PC-9 (cell line): Measurements from ENCODE around the gene CFAP92. TPM values are rescaled to one million over a fixed set of nuclear protein-coding genes. Genes with fewer than 3 reads are reported as not detected.

ENCODE experiments used
- BruUV-seq: library from RNA; stranded (reverse); fragments of 400-500 nt; replicated peaks from 2 replicates; lab custom pipeline; 2021; lab: Mats Ljungman, UMichigan
- CTCF ChIA-PET: fragments of 300-600 bp; sonication (Branson Sonifier 250); formaldehyde crosslinking; loops from one replicate; lab custom pipeline; 2022; ENCODE audit warnings: antibody characterized with exemption; lab: Charles Lee
- POLR2A ChIA-PET: fragments of 300-600 bp; sonication (Branson Sonifier 250); formaldehyde crosslinking; loops from one replicate; lab custom pipeline; 2022; ENCODE audit warnings: antibody characterized with exemption; ENCODE audit not compliant: unreplicated experiment; lab: Charles Lee
- DNase-seq, 2 experiments: peaks; one replicate each; pipeline versions ENCODE4 v3.0.0 to v3.0.0-alpha.2; 2015 to 2022; ENCODE audit warnings: mixed read lengths in 1 of 2
- H2AFZ ChIP-seq: fragments of 200-600 bp; sonication (generic); 2 replicates; pipeline ENCODE4 v1.8.1; 2017; ENCODE audit warnings: antibody characterized with exemption
- H3F3A ChIP-seq: fragments of 200-600 bp; sonication (generic); 2 replicates; pipeline ENCODE4 v1.8.1; 2017; ENCODE audit warnings: antibody characterized with exemption, mild to moderate bottlenecking, low read depth; ENCODE audit not compliant: insufficient read depth
- H3K27ac ChIP-seq: fragments of 200-600 bp; sonication (generic); 2 replicates; pipeline ENCODE4 v1.6.1; 2016; ENCODE audit warnings: mixed run types
- H3K27me3 ChIP-seq: fragments of 200-600 bp; sonication (generic); 2 replicates; pipeline ENCODE4 v1.6.1; 2016; ENCODE audit warnings: low read depth, mixed run types; ENCODE audit not compliant: insufficient read depth
- H3K36me3 ChIP-seq: fragments of 200-600 bp; sonication (generic); 2 replicates; pipeline ENCODE4 v1.6.1; 2016; ENCODE audit warnings: low read depth, mixed run types
- H3K4me1 ChIP-seq: fragments of 200-600 bp; sonication (generic); replicated peaks from 2 replicates; pipeline ENCODE4 v1.6.1; 2016; ENCODE audit warnings: mixed run types; ENCODE audit not compliant: insufficient read depth
- H3K4me2 ChIP-seq: fragments of 200-600 bp; sonication (generic); 2 replicates; pipeline ENCODE4 v1.6.1; 2017; ENCODE audit warnings: mixed run types
- H3K4me3 ChIP-seq: fragments of 200-600 bp; sonication (generic); 2 replicates; pipeline ENCODE4 v1.6.1; 2016; ENCODE audit warnings: mixed run types
- H3K79me2 ChIP-seq: fragments of 200-600 bp; sonication (generic); 2 replicates; pipeline ENCODE4 v1.6.1; 2017; ENCODE audit warnings: low read depth, mixed run types
- H3K9me2 ChIP-seq: fragments of 200-600 bp; sonication (generic); 2 replicates; pipeline ENCODE4 v1.8.1; 2017; ENCODE audit warnings: mild to moderate bottlenecking; ENCODE audit not compliant: insufficient read depth
- H3K9me3 ChIP-seq: fragments of 200-600 bp; sonication (generic); 2 replicates; pipeline ENCODE4 v1.8.1; 2016; ENCODE audit warnings: low read depth; ENCODE audit not compliant: insufficient read depth
- H4K20me1 ChIP-seq: fragments of 200-600 bp; sonication (generic); 2 replicates; pipeline ENCODE4 v1.8.1; 2017; ENCODE audit not compliant: insufficient read depth
- EZH2 ChIP-seq: fragments of 200-600 bp; sonication (generic); IDR thresholded peaks from 2 replicates; pipeline ENCODE4 v1.8.0; 2017; ENCODE audit warnings: antibody characterized with exemption, low read depth
- intact Hi-C: fragments of 100-400 bp; cut with micrococcal nuclease; formaldehyde crosslinking; loops from one replicate; pipeline ENCODE4 v1.10.0; 2022; ENCODE audit not compliant: unreplicated experiment
- total RNA-seq: library from RNA; stranded (reverse); gene quantifications from 2 replicates; pipeline ENCODE4 v1.2.3, GENCODE V29; 2021
- TF ChIP-seq, protein P1 (sequence below): fragments of 200-600 bp; sonication (generic); conservative IDR thresholded peaks from 2 replicates; pipeline ENCODE4 v1.6.1; 2017; ENCODE audit warnings: mixed run types, antibody characterized with exemption, mild to moderate bottlenecking, moderate library complexity

CFAP92 gene
- total RNA-seq, 1 experiment from 2014 or later: 4.3 TPM

GRCh38 chr3:128969993-128970739 lies 23.7 kb downstream of the CFAP92 start:
- Histone ChIP-seq H3K79me2 (no peaks in the 10 kb centered on the region), H3K27ac (no peak overlapping the region), H4K20me1 (no peaks in the 10 kb centered on the region), H3K4me3 (no peak overlapping the region), H3K9me3 (no peaks in the 10 kb centered on the region), H3K9me2 (no peaks in the 10 kb centered on the region), H3K4me1 (no peaks in the 10 kb centered on the region; the same call in 1 of the 2 replicates), H3K4me2 (no peak overlapping the region), H3K36me3 (no peaks in the 10 kb centered on the region), H2AFZ (no peak overlapping the region), H3K27me3 (peaks cover 9% of the 10 kb centered on the region; the same call in 1 of the 2 replicates), H3F3A (no peaks in the 10 kb centered on the region)
- DNase-seq: peak in 1 of 2 experiments; percentile 40
- ChIA-PET CTCF (interaction anchor here (0.6 to 2.7 kb wide), 34 partner anchors 10 to 898 kb away, joined by 3 to 33 read pairs (median 5); partner anchors contain the start of genes CFAP92, COPG1 and RAB43), POLR2A (interaction anchor here (0.6 to 0.9 kb wide), 3 partner anchors 44 to 318 kb away, joined by 7 to 27 read pairs (median 17); no protein-coding TSS in a partner anchor)
- intact Hi-C loops: loop anchor here (1.0 to 5.0 kb wide), 3 partner anchors 47 to 342 kb away; no protein-coding TSS in a partner anchor
- TF ChIP-seq, protein P1, sequence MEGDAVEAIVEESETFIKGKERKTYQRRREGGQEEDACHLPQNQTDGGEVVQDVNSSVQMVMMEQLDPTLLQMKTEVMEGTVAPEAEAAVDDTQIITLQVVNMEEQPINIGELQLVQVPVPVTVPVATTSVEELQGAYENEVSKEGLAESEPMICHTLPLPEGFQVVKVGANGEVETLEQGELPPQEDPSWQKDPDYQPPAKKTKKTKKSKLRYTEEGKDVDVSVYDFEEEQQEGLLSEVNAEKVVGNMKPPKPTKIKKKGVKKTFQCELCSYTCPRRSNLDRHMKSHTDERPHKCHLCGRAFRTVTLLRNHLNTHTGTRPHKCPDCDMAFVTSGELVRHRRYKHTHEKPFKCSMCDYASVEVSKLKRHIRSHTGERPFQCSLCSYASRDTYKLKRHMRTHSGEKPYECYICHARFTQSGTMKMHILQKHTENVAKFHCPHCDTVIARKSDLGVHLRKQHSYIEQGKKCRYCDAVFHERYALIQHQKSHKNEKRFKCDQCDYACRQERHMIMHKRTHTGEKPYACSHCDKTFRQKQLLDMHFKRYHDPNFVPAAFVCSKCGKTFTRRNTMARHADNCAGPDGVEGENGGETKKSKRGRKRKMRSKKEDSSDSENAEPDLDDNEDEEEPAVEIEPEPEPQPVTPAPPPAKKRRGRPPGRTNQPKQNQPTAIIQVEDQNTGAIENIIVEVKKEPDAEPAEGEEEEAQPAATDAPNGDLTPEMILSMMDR: peak; percentile 96
- TF ChIP-seq EZH2: no peak
- no TSS peak for BruUV-seq

- Histone ChIP-seq H4K20me1 (no peaks in the 10 kb centered on the region), H3K9me2 (no peaks in the 10 kb centered on the region), H3K4me2 (no peak overlapping the region), H3F3A (no peaks in the 10 kb centered on the region), H3K36me3 (no peaks in the 10 kb centered on the region), H2AFZ (no peak overlapping the region), H3K27ac (no peak overlapping the region), H3K27me3 (0 out of 2 replicates have a peak, but pooled peaks cover under 1% of the 10 kb centered on the region), H3K4me1 (no peaks in the 10 kb centered on the region; the same call in 1 of the 2 replicates), H3K9me3 (no peaks in the 10 kb centered on the region), H3K79me2 (no peaks in the 10 kb centered on the region), H3K4me3 (no peak overlapping the region)
- ChIA-PET POLR2A (no interaction called here), CTCF (no interaction called here)
- no peak for DNase-seq
- TF ChIP-seq, protein P1: no peak
- TF ChIP-seq EZH2: no peak
- BruUV-seq: no TSS peak
- intact Hi-C loops: no loop called here
These were observed 26.0 kb downstream of the CFAP92 start for GRCh38 chr3:128967748-128968355.

GRCh38 chr3:128965818-128966217 lies 28.1 kb downstream of the CFAP92 start:
- H3F3A ChIP-seq: no peaks in the 10 kb centered on the region
- TF ChIP-seq, protein P1: no peak
- no peak for TF ChIP-seq EZH2
- intact Hi-C loops: no loop called here
- no peaks in the 10 kb centered on the region; the same call in 1 of the 2 replicates for H3K4me1 ChIP-seq
- H3K27ac ChIP-seq: no peak overlapping the region
- ChIA-PET POLR2A (interaction anchor here (0.6 to 0.8 kb wide), 2 partner anchors 87 to 286 kb away, joined by 3 to 7 read pairs; partner anchors contain the start of gene ACAD9), CTCF (interaction anchor here (0.6 kb wide), 1 partner anchor 14 kb away, joined by 12 read pairs; no protein-coding TSS in a partner anchor)
- DNase-seq: peak; percentile 37 to 70
- H3K9me3 ChIP-seq: no peaks in the 10 kb centered on the region
- no TSS peak for BruUV-seq
- no peaks in the 10 kb centered on the region for H3K79me2 ChIP-seq
- no peaks in the 10 kb centered on the region for H3K27me3 ChIP-seq
- no peaks in the 10 kb centered on the region for H3K9me2 ChIP-seq
- no peak overlapping the region for H3K4me3 ChIP-seq
- H4K20me1 ChIP-seq: no peaks in the 10 kb centered on the region
- H2AFZ ChIP-seq: no peak overlapping the region
- H3K4me2 ChIP-seq: no peak overlapping the region
- no peaks in the 10 kb centered on the region for H3K36me3 ChIP-seq
